Neural cell (in vitro differentiated cells): ENCODE measurements around the gene C11orf21. TPM values are rescaled to one million over a fixed set of nuclear protein-coding genes. Genes with fewer than 3 reads are reported as not detected.

Source experiments
- H2AFZ ChIP-seq: fragments of 200-600, 300-800 bp; sonication (generic), shearing (Covaris generic); 2 replicates; pipeline ENCODE4 v1.6.0; 2014; ENCODE audit warnings: low read depth, mild to moderate bottlenecking, antibody characterized with exemption, low read length, moderate library complexity
- H3F3A ChIP-seq: fragments of 200-600 bp; shearing (Covaris generic); 2 replicates; pipeline ENCODE4 v1.6.1; 2016; ENCODE audit warnings: mild to moderate bottlenecking, moderate library complexity, mixed read lengths, antibody characterized with exemption, low read length; ENCODE audit not compliant: insufficient read depth, poor library complexity, severe bottlenecking
- H3K27ac ChIP-seq: fragments of 200-600, 300-800 bp; sonication (generic), shearing (Covaris generic); 2 replicates; pipeline ENCODE4 v1.5.1; 2014; ENCODE audit warnings: mild to moderate bottlenecking, low read length, moderate library complexity
- H3K27me3 ChIP-seq: fragments of 300-800, 200-600 bp; sonication (generic), shearing (Covaris generic); 2 replicates; pipeline ENCODE4 v1.6.0; 2014; ENCODE audit warnings: mild to moderate bottlenecking, low read depth, low read length, moderate library complexity; ENCODE audit not compliant: insufficient read depth
- H3K36me3 ChIP-seq: fragments of 300-800, 200-600 bp; sonication (generic), shearing (Covaris generic); 2 replicates; pipeline ENCODE4 v1.5.1; 2014; ENCODE audit warnings: mild to moderate bottlenecking, antibody characterized with exemption, low read length, moderate library complexity; ENCODE audit not compliant: insufficient read depth
- H3K4me2 ChIP-seq: fragments of 300-800, 200-600 bp; sonication (generic), shearing (Covaris generic); 2 replicates; pipeline ENCODE4 v1.6.0; 2014; ENCODE audit warnings: mild to moderate bottlenecking, low read length
- H3K4me3 ChIP-seq: fragments of 300-800, 200-600 bp; sonication (generic), shearing (Covaris generic); 2 replicates; pipeline ENCODE4 v1.5.1; 2014; ENCODE audit warnings: mild to moderate bottlenecking, low read length, moderate library complexity
- H3K79me2 ChIP-seq: fragments of 200-600 bp; shearing (Covaris generic); replicated peaks from 2 replicates; pipeline ENCODE4 v1.6.0; 2014; ENCODE audit warnings: mild to moderate bottlenecking, low read length, moderate library complexity; ENCODE audit not compliant: insufficient read depth
- H3K9ac ChIP-seq: fragments of 300-800, 200-600 bp; sonication (generic), shearing (Covaris generic); 2 replicates; pipeline ENCODE4 v1.6.1; 2016; ENCODE audit warnings: mild to moderate bottlenecking, low read length, mixed read lengths
- H3K9me2 ChIP-seq: fragments of 200-600 bp; shearing (Covaris generic); 2 replicates; pipeline ENCODE4 v1.6.1; 2016; ENCODE audit warnings: mild to moderate bottlenecking, low read length, mixed read lengths; ENCODE audit not compliant: insufficient read depth
- H3K9me3 ChIP-seq: fragments of 200-600, 300-800 bp; sonication (generic), shearing (Covaris generic); 2 replicates; pipeline ENCODE4 v1.6.1; 2016; ENCODE audit warnings: mild to moderate bottlenecking, mixed run types, low read length, moderate library complexity, mixed read lengths
- H4K20me1 ChIP-seq: fragments of 200-600 bp; shearing (Covaris generic); 2 replicates; pipeline ENCODE4 v1.6.1; 2016; ENCODE audit warnings: mild to moderate bottlenecking, mixed run types; ENCODE audit not compliant: insufficient read depth
- CTCF ChIP-seq: fragments of 450-650 bp; IDR thresholded peaks from 2 replicates; pipeline ENCODE4 v1.5.1; 2014; ENCODE audit warnings: antibody characterized with exemption, mild to moderate bottlenecking, moderate library complexity; ENCODE audit not compliant: poor library complexity, severe bottlenecking
- EP300 ChIP-seq: fragments of 450-650 bp; conservative IDR thresholded peaks from 2 replicates; pipeline ENCODE4 v1.6.1; 2014; ENCODE audit warnings: antibody characterized with exemption, mild to moderate bottlenecking, moderate library complexity; ENCODE audit not compliant: poor library complexity, severe bottlenecking
- EZH2 ChIP-seq: fragments of 200-600, 300-800 bp; shearing (Covaris generic), sonication (generic); IDR thresholded peaks from 2 replicates; pipeline ENCODE4 v1.6.1; 2014; ENCODE audit warnings: antibody characterized with exemption, low read length, borderline replicate concordance, mild to moderate bottlenecking; ENCODE audit not compliant: insufficient read depth, poor library complexity, severe bottlenecking
- MXI1 ChIP-seq: fragments of 450-650 bp; conservative IDR thresholded peaks from 2 replicates; pipeline ENCODE4 v1.6.1; 2014; ENCODE audit warnings: antibody characterized with exemption, mild to moderate bottlenecking; ENCODE audit not compliant: poor library complexity, severe bottlenecking
- POLR2AphosphoS5 ChIP-seq: IDR thresholded peaks from 2 replicates; pipeline ENCODE4 v1.6.1; 2012
- RAD21 ChIP-seq: fragments of 450-650 bp; conservative IDR thresholded peaks from 2 replicates; pipeline ENCODE4 v1.6.1; 2014; ENCODE audit warnings: antibody characterized with exemption, mild to moderate bottlenecking, moderate library complexity
- REST ChIP-seq: IDR thresholded peaks from 2 replicates; pipeline ENCODE4 v1.6.1; 2012; ENCODE audit warnings: borderline replicate concordance
- SMC3 ChIP-seq: fragments of 450-650 bp; conservative IDR thresholded peaks from 2 replicates; pipeline ENCODE4 v1.6.1; 2014; ENCODE audit warnings: antibody characterized with exemption, mild to moderate bottlenecking, moderate library complexity; ENCODE audit not compliant: poor library complexity
- TAF1 ChIP-seq: IDR thresholded peaks from 2 replicates; pipeline ENCODE4 v1.6.1; 2012; ENCODE audit warnings: low read depth
- polyA plus RNA-seq: library from polyadenylated mRNA; depleted of rRNA; stranded (reverse); fragments of >200 nt; gene quantifications from 2 replicates; pipeline ENCODE4 v1.2.3, GENCODE V29; 2014

C11orf21 gene
- polyA plus RNA-seq, 1 donor from 2014 or later = not detected

- Histone ChIP-seq H3K9me2 (no peaks in the 10 kb centered on the region), H3K27ac (no peak overlapping the region), H3K4me3 (no peak overlapping the region), H3K79me2 (no peaks in the 10 kb centered on the region), H3K9ac (no peak overlapping the region), H3K4me2 (no peak overlapping the region), H3F3A (no peaks in the 10 kb centered on the region), H3K27me3 (no peaks in the 10 kb centered on the region), H4K20me1 (no peaks in the 10 kb centered on the region), H3K36me3 (no peaks in the 10 kb centered on the region), H3K9me3 (no peaks in the 10 kb centered on the region), H2AFZ (no peak overlapping the region)
- TF ChIP-seq RAD21 = no peak
- TF ChIP-seq POLR2AphosphoS5 = no peak
- no peak for TF ChIP-seq SMC3
- TF ChIP-seq MXI1 = no peak
- no peak for TF ChIP-seq CTCF
- no peak for TF ChIP-seq EZH2
- TF ChIP-seq TAF1 = no peak
- no peak for TF ChIP-seq REST
- TF ChIP-seq EP300 = no peak
Measured at GRCh38 chr11:2290351-2290841, 11.3 kb downstream of the C11orf21 start.

GRCh38 chr11:2289859-2290258 is 11.9 kb downstream of the C11orf21 start:
- Histone ChIP-seq H3K36me3 (no peaks in the 10 kb centered on the region), H3K4me3 (no peak overlapping the region), H3K9ac (no peak overlapping the region), H3K27me3 (no peaks in the 10 kb centered on the region), H3K9me3 (no peaks in the 10 kb centered on the region), H3F3A (no peaks in the 10 kb centered on the region), H2AFZ (no peak overlapping the region), H4K20me1 (no peaks in the 10 kb centered on the region), H3K79me2 (no peaks in the 10 kb centered on the region), H3K9me2 (no peaks in the 10 kb centered on the region), H3K27ac (no peak overlapping the region), H3K4me2 (no peak overlapping the region)
- no peak for TF ChIP-seq EZH2
- no peak for TF ChIP-seq SMC3
